HG03103 (cell line): ENCODE measurements around the gene SHB.

Experiments
- ATAC-seq: cut with Tn5 transposase; IDR thresholded peaks from one replicate; pipeline ENCODE4 v1.9.1; 2021; ENCODE audit warnings: low read depth; ENCODE audit not compliant: unreplicated experiment

Gene SHB

GRCh38 chr9:38010918-38011704 lies 57.9 kb downstream of the SHB start:
- ATAC-seq: no peak

- no peak for ATAC-seq
These were observed 59.0 kb downstream of the SHB start for GRCh38 chr9:38009990-38010389.

DNA sequence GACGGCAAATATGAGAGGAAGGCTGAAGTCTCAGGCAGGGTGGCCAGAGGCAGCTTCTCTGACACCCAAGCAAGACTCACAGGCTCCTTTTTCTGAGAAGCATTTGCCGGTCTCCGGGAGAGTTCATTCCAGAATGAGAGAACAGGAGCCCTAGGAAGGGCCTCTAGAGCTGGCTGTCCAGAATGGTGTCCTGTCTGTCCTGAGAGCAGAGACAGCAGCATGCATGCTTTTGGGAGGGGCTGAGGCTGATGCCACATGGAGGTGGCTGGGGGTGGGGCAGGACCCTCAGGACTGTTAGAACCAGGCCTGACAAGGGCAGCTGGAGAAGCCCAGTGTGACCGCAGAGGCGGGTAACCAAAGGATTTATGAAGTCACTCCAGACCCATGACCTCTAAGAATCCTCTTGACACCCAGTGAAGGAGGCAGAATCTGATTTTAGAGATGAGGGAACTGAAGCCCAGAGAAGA lies 60.0 kb downstream of the SHB start:
- ATAC-seq: no peak

DNA sequence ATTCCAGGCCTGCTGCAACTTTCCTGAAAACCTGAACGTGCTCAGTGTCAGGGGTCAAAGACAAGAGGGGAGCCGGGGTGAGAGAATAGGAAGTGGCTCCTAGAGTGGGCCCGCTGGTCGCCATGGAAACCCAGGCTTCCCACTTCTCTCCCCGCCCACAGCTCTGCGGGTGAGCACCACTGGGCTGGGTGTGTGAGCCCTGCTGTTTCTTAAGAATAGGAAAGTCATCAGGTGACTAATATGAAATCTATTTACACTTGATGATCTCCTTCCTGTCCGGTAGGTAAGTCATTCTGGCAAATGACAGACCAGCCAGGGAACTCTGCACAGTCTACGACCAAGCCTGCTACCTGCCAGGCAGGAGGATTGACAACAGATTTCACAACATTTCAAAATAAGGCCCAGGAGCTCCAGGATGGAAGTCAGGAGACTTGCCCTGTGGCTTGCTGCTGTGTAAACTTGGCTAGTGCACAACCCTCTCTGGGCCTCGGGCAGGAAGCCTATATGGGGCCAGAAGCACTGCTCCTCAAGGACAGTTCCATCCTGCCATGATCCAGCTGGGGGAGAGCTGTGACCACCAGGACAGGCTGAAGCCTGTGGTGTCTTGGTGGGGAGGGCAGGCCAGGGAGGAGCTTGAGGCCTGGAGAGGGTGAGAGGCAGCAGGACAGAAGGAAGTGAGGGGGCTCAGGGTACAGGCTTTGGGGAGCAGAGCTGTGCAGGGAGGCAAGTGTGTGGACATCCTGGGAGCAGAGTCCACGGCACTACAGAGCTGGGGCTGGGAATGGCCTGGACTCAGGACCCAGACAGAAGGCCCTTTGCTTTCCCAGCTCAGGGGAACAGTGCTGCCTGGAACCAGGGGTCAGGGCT lies 60.6 kb downstream of the SHB start:
- peak; percentile 90 for ATAC-seq

DNA sequence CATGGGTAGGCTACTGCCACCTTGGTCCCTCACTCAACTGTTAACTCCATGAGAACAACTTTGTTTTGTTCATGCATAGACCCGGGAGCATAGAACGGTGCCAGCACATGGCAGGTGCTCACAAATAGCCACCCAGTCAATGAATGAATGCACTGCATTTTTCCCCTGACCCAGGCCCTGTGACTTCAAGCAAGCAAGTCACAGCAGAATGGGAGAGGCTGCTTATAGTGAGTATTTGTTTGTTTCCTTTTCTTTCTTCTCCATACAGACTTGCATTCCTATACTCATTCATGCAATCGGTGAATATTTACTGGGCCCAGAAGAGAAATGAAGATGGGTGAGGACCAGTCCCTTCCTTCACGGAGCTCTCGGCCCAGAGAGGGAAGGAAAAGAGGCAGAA lies 62.0 kb downstream of the SHB start:
- no peak for ATAC-seq

GRCh38 chr9:38006163-38006562 lies 62.9 kb downstream of the SHB start:
- no peak for ATAC-seq

DNA sequence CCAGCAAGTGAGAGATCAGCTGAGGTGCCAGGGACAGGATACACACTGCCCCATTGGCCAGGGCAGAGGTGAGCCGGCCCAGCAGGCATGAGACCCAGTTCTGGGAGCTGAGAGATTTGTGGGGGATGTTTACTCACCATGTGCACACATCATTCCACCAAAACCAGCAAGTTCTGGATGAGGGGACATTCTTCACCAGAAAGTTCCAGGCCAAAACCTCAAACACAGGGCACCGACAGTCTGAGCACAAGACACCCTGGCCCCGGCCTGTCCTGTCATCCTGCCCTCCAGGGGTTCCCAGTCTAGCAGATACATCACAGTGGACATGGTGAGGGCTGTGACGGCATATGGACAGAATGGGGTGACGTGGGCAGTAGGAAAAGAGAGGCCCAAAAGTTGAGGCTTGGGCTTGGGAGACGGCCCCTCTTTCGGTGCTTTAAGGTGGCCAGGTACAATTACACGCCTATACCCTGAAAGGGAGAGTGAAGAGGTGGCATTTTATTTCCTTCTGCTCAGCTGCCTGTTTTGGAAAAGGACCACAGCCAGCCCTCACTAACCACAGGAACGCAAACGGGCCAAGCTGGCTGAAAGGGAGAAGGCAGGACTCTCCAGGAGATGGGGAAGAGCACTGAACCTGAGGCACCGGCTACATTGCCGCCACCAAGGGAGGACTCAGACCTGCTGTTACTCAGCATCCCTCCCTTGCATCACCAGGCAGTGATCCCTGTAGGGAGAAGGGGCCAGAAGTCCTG lies 64.0 kb downstream of the SHB start:
- no peak for ATAC-seq

- no peak for ATAC-seq
These were observed 64.8 kb downstream of the SHB start for GRCh38 chr9:38003946-38004808.

GRCh38 chr9:38003230-38003629 lies 65.8 kb downstream of the SHB start:
- no peak for ATAC-seq

DNA sequence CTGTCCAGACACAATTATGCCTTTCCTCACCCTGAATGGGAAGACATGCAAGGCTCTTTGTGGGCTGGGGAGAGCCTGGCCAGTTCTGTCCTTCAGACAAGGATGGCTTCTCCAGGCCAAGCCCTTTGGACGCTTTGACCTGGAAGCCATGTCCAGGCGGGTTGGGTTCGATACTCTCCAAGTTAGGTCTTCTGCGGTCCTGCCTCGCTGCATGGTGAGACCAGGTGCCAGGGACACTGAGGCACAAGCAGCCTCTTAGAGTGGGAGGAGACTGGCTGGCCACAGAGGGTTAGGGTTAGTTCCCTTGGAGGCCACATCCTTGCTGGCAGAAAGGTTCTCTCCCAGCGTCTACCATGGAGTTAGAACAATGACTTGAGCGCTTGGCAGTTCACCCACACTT lies 67.6 kb downstream of the SHB start:
- no peak for ATAC-seq

DNA sequence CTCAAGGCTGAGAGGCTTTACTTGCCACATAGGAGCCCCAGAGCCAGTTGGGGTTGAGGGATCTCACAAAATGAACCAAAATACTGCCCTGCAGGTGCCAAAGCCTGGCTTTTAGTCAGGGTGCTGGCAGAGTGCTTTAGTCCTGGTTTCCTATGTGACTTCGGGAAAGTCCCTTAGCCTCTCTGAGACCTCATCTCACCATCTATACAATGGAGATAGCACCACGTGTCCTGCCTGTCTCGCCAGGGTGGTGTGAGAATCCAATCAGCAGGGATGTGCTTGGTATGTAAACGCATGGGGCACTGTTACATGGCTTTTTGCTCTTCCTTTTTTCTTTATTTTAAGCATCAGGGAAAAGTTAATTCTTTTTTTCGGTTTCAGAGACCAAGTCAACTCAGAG lies 68.3 kb downstream of the SHB start:
- ATAC-seq: no peak

- no peak for ATAC-seq
These were observed 68.7 kb downstream of the SHB start for GRCh38 chr9:38000332-38000731.

DNA sequence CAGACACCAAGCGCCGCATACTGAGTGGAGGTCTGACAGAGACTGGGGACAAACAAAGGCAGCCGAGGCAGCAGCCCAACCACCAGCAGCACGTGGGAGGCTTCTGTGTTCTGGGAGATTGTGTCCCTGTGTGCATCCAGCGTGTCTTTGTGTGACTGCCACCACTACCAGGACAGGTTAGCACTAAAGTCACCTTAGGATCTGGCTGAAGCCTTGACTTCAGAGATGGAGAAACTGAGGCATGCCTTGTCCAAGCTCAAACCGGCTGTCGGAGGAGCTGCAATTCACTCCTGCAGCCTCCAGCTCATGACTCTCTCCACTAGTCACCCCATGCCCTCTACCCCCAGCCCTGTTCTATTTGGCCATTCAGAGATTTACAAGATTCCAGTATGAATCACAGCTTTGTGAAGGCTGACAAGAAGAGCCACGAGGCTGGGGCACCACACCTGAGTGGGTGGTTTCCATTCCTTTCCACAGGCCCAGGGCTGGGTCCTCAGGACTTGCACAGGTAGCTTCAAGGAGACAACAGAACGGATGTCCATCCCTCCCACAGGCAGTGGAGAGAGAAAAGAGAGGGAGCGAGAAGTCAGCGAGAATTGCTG lies 69.3 kb downstream of the SHB start:
- no peak for ATAC-seq

GRCh38 chr9:37998881-37999587 lies 70.0 kb downstream of the SHB start:
- no peak for ATAC-seq

DNA sequence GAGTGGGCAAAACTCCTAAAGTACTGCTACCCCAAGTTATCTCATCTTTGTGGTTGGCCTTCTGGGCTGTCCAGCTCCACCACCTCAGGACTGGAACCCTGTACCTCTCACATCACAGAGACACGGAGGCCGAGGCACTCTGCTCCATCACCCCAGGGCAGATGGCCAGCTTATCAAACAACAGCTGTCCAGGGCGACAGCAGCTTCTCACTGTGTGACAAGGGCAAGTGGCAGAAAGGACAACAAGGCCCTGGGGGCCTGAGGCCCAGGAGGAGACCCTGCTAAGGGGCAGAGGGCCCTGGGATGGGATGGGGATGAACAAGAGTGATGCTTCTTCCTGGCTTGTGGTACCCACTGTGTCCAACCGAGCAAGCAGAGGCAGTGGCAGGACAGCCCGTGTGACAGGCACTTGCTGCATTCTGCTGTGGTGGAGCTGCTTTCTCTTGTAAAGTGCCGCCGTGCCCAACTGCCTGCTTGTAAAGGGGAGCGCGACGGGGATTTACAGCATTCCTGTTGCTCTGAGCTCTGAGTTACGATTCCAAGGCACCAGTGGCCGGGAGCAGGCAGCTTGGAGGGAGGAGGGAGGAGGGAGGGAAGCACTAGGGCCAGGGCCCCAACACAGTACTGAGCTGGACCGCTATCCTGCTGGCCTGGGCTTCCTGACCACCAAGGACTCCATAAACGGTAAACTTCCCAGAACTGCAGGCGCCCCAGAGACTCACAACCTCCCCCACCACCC lies 71.2 kb downstream of the SHB start:
- ATAC-seq: no peak

DNA sequence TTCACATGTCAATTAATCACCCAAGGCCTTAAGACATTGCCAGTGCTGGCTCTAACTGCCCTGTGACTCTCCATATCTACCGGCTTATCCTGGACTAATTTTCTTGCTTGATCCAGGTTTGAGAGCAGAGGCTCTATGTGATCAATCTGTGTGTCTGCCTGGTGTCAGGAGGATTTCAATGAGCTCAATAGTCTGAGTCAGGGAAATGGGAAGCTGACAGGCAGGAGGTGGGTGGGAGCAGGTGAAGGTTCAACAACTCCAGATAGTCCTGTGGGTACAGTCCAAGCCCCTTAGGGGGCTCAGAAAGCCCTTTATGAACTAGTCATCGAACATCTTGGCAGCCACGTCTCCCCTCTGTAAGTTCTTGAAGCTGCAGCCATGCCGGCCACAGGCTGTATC lies 72.2 kb downstream of the SHB start:
- ATAC-seq: no peak

GRCh38 chr9:37995961-37996818 lies 72.8 kb downstream of the SHB start:
- ATAC-seq: no peak

- no peak for ATAC-seq
These were observed 73.7 kb downstream of the SHB start for GRCh38 chr9:37995348-37995737.
